Stimulated activated CD8-positive, alpha-beta memory T cell treated with anti-CD3 and anti-CD28 coated beads, Interleukin-15, amount 100 ng/mL, for 24 hours (primary cell): Measurements from ENCODE around the gene CBR4.
"Not testable (repeated sequence)": the region's sequence is repeated elsewhere in the genome, so short reads cannot be mapped to it uniquely, and the experiment has no call there.

ENCODE experiments used
- DNase-seq: peaks from one replicate; pipeline ENCODE4 v3.0.0-alpha.2; 2020; ENCODE audit warnings: low read depth

CBR4 gene

GRCh38 chr4:169010125-169011023 lies at the start of gene CBR4:
TSS of gene CBR4 (minus strand) at chr4:169010255. CDS start at chr4:169010089, 166 bp downstream.
- DNase-seq: peak; percentile 85

- DNase-seq: no peak
These were observed 49.5 kb upstream of the CBR4 start for GRCh38 chr4:169059306-169060211.

- no peak for DNase-seq
These were observed 48.3 kb upstream of the CBR4 start for GRCh38 chr4:169058312-169058711.

- no peak for DNase-seq
These were observed 44.8 kb upstream of the CBR4 start for GRCh38 chr4:169054879-169055278.

GRCh38 chr4:169052594-169052945 lies 42.5 kb upstream of the CBR4 start:
- DNase-seq: no peak

GRCh38 chr4:169051761-169052593 lies 41.9 kb upstream of the CBR4 start:
- DNase-seq: no peak

GRCh38 chr4:169050881-169051760 lies 41.1 kb upstream of the CBR4 start:
- DNase-seq: no peak

GRCh38 chr4:169050284-169050683 lies 40.2 kb upstream of the CBR4 start:
- no peak for DNase-seq

GRCh38 chr4:169048868-169049414 lies 38.9 kb upstream of the CBR4 start:
- no peak for DNase-seq

- no peak for DNase-seq
These were observed 37.9 kb upstream of the CBR4 start for GRCh38 chr4:169047956-169048355.

GRCh38 chr4:169045862-169046584 lies 36.0 kb upstream of the CBR4 start:
- DNase-seq: no peak

GRCh38 chr4:169044714-169045447 lies 34.8 kb upstream of the CBR4 start:
- DNase-seq: no peak

- DNase-seq: no peak
These were observed 32.6 kb upstream of the CBR4 start for GRCh38 chr4:169042608-169043007.

- DNase-seq: no peak
These were observed 30.7 kb upstream of the CBR4 start for GRCh38 chr4:169040559-169041261.

- no peak for DNase-seq
These were observed 29.3 kb upstream of the CBR4 start for GRCh38 chr4:169039251-169039954.

GRCh38 chr4:169037506-169037905 lies 27.5 kb upstream of the CBR4 start:
- no peak for DNase-seq

GRCh38 chr4:169035871-169036620 lies 26.0 kb upstream of the CBR4 start:
- not testable (repeated sequence) for DNase-seq
